Osteocyte (in vitro differentiated cells): ENCODE data around the gene AKAP13. TPM values are rescaled to one million over a fixed set of nuclear protein-coding genes. Genes with fewer than 3 reads are reported as not detected.
"Not testable (repeated sequence)": the region's sequence is repeated elsewhere in the genome, so short reads cannot be mapped to it uniquely, and the experiment has no call there.

Experiments
- DNase-seq: peaks from one replicate; pipeline ENCODE4 v3.0.0; 2021; ENCODE audit warnings: mixed read lengths; ENCODE audit not compliant: unreplicated experiment; ENCODE audit errors: extremely low spot score
- H3K27ac Mint-ChIP-seq: one replicate; pipeline ENCODE4 v1.8.0; 2021; ENCODE audit warnings: mild to moderate bottlenecking, mixed read lengths; ENCODE audit not compliant: unreplicated experiment
- H3K27me3 Mint-ChIP-seq: one replicate; pipeline ENCODE4 v1.8.0; 2021; ENCODE audit warnings: mixed read lengths; ENCODE audit not compliant: unreplicated experiment
- H3K36me3 Mint-ChIP-seq: one replicate; pipeline ENCODE4 v1.8.0; 2021; ENCODE audit warnings: mixed read lengths; ENCODE audit not compliant: unreplicated experiment
- H3K4me1 Mint-ChIP-seq: one replicate; pipeline ENCODE4 v1.8.0; 2021; ENCODE audit warnings: mixed read lengths; ENCODE audit not compliant: unreplicated experiment
- H3K4me3 Mint-ChIP-seq: one replicate; pipeline ENCODE4 v1.8.0; 2021; ENCODE audit warnings: mild to moderate bottlenecking, moderate library complexity, mixed read lengths; ENCODE audit not compliant: unreplicated experiment
- H3K9me3 Mint-ChIP-seq: one replicate; pipeline ENCODE4 v1.8.0; 2021; ENCODE audit warnings: mixed read lengths; ENCODE audit not compliant: unreplicated experiment
- total RNA-seq: library from RNA; stranded (reverse); gene quantifications from 2 replicates; pipeline ENCODE4 v1.2.1, GENCODE V29; 2021
- TF ChIP-seq, protein P1 (sequence below): fragments of 200-600 bp; sonication (generic); IDR thresholded peaks from 2 replicates; pipeline ENCODE4 v1.5.0; 2021; ENCODE audit warnings: antibody characterized with exemption, mild to moderate bottlenecking, moderate library complexity

AKAP13 gene
- total RNA-seq, 1 donor from 2014 or later, result 146 TPM

DNA sequence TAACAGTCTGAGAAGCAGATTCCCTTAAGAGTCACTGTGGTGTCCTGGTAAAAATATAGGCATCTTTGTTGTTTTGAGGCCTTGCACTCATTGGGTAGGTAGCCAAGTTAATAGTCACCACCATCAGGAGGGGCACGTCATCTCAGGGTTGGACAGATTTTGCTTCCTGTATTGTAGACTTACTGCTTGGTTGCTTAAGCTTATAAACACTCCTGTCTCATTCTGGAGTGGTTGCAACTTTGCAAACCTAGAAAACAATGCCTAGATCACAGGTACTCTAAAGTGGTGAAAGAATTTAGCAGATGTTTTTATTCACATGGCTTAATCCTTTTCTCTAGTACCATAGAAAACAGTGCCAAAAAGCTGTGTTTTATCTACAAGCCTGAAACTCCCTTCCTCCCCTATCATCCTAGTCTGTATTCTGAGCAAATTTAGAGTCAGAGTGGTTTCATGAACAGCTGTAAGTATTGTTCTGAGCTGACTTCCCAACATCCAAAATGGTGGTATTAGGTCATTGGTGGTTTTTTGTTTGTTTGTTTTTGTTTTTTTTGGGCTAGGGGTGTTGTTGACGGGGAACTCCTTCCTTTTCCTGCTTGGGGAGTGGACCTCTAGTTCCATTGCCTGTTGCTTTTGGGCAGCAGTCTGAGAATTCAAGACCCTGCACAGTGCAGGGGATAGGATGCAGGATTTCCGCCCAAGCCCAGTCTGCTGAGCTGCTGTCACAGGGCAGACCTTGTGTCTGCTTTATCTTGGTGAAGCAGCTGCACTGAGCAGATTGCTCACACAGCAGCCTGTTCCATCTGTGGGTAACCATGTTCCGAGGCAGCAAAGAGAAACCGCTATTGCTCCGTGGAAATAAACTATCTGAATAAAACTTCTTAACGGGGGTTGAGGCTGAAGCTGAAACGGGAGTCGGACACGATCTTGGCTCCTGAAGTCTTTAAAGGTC, 202.0 kb downstream of the AKAP13 start:
- DNase-seq, result no peak
- TF ChIP-seq, protein P1, sequence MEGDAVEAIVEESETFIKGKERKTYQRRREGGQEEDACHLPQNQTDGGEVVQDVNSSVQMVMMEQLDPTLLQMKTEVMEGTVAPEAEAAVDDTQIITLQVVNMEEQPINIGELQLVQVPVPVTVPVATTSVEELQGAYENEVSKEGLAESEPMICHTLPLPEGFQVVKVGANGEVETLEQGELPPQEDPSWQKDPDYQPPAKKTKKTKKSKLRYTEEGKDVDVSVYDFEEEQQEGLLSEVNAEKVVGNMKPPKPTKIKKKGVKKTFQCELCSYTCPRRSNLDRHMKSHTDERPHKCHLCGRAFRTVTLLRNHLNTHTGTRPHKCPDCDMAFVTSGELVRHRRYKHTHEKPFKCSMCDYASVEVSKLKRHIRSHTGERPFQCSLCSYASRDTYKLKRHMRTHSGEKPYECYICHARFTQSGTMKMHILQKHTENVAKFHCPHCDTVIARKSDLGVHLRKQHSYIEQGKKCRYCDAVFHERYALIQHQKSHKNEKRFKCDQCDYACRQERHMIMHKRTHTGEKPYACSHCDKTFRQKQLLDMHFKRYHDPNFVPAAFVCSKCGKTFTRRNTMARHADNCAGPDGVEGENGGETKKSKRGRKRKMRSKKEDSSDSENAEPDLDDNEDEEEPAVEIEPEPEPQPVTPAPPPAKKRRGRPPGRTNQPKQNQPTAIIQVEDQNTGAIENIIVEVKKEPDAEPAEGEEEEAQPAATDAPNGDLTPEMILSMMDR, result no peak
- no peak overlapping the region for H3K27ac Mint-ChIP-seq
- H3K4me3 Mint-ChIP-seq, result no peak overlapping the region
- H3K27me3 Mint-ChIP-seq, result no peaks in the 10 kb centered on the region
- H3K4me1 Mint-ChIP-seq, result peaks cover 31% of the 10 kb centered on the region
- H3K36me3 Mint-ChIP-seq, result peaks cover 52% of the 10 kb centered on the region
- H3K9me3 Mint-ChIP-seq, result no peaks in the 10 kb centered on the region

DNA sequence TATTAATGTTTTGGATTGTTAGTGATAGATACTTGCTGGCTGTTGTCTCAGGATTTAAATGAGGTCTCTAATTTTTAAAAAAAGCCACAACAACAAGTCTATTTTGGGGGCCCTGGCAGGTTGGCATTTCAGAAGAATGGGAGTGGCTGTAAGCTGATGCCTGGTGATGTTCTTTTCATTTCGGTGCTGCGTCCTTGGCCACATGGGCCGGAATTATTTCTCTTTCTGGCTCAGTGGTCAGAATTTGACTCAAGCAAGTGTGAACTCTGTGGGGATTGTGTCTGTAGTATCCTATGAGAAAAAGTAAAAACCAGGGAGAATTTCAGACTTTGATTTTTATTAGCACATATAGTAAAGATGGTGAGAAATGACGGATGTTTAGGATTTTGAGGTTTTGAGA, 203.0 kb downstream of the AKAP13 start:
- Mint-ChIP-seq H3K4me3 (no peak overlapping the region), H3K27ac (peak overlapping the region; percentile 11), H3K36me3 (peaks cover 57% of the 10 kb centered on the region), H3K4me1 (peaks cover 39% of the 10 kb centered on the region), H3K27me3 (no peaks in the 10 kb centered on the region), H3K9me3 (no peaks in the 10 kb centered on the region)
- TF ChIP-seq, protein P1, result no peak
- DNase-seq, result no peak

DNA sequence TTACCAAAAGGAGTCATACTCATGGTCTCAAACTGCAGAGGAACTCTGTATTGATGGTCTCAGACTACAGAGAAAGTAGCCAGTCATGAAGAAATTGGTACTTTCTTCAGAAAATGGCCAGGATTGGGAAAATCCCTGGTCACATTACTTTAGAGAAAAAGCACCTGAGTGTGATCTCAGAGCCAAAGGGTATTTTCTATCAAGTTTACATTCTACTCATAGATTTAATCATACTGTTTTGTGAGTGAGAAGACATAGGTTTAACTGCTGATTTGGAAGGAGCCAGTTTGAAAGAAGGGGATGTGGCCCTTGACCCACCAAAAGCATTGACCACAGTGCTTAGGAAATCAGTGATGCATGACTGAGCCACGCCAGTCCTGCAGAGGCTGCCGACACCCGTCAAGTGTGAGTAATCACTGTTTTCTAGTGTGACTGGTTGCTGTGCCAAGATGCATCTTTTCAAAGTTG, 203.6 kb downstream of the AKAP13 start:
- DNase-seq, result no peak
- no peaks in the 10 kb centered on the region for H3K9me3 Mint-ChIP-seq

DNA sequence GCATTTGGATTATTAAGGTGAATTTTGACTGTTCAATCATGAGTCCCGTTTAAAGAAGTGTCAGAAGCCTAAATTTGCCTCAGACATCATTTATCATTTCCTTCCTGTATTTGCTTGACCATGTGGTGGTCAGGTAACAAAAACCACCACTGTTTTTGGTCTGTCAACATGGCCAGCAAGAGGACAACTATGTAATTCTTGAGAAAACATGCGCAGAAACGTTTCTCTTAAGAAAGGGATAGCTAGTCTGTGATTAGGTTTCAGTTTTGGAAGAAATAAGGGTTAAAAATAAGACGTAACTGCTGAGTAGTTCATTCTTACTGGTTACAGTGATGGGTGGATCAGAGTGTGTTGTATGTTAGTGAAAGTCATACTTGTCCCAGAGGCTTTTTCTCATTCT, 204.5 kb downstream of the AKAP13 start:
- no peak for DNase-seq
- H3K9me3 Mint-ChIP-seq, result no peaks in the 10 kb centered on the region
- no peaks in the 10 kb centered on the region for H3K27me3 Mint-ChIP-seq
- TF ChIP-seq, protein P1, result no peak
- no peak overlapping the region for H3K4me3 Mint-ChIP-seq
- H3K4me1 Mint-ChIP-seq, result peaks cover 51% of the 10 kb centered on the region
- peaks cover 44% of the 10 kb centered on the region for H3K36me3 Mint-ChIP-seq
- peak overlapping the region; percentile 12 for H3K27ac Mint-ChIP-seq

More for the DNA sequence above, 203.6 kb downstream of the AKAP13 start:
- Mint-ChIP-seq H3K4me1 (peaks cover 43% of the 10 kb centered on the region), H3K27me3 (no peaks in the 10 kb centered on the region), H3K27ac (no peak overlapping the region), H3K36me3 (peaks cover 52% of the 10 kb centered on the region), H3K4me3 (no peak overlapping the region)
- TF ChIP-seq, protein P1, result no peak

DNA sequence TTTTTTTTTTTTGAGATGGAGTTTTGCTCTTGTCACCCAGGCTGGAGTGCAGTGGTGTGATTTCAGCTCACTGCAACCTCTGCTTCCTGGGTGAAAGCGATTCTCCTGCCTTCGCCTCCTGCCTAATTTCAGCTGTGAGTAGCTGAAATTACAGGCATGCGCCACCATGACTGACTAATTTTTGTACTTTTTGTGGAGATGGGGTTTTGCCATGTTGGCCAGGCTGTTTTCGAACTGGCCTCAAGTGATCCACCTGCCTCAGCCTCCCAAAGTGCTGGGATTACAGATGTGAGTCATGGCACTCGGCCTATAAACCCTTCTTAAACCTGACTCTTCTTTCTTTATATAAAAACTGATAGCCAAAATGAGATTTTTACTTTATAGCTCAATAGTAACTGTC, 205.8 kb downstream of the AKAP13 start:
- H3K27ac Mint-ChIP-seq, result peak overlapping the region; percentile 27
- H3K27me3 Mint-ChIP-seq, DNase-seq, H3K9me3 Mint-ChIP-seq, H3K4me3 Mint-ChIP-seq: not testable (repeated sequence)
- peaks cover 31% of the 10 kb centered on the region for H3K36me3 Mint-ChIP-seq
- H3K4me1 Mint-ChIP-seq, result peaks cover 59% of the 10 kb centered on the region
